Activated CD8-positive, alpha-beta memory T cell treated with anti-CD3 and anti-CD28 coated beads, Interleukin-2, amount 50 U/mL, for 4 hours (primary cell): ENCODE data around the gene THBD.
"Not testable (repeated sequence)": the region's sequence is repeated elsewhere in the genome, so short reads cannot be mapped to it uniquely, and the experiment has no call there.

Experiments
- DNase-seq: peaks from one replicate; pipeline ENCODE4 v3.0.0-alpha.2; 2020

Gene THBD

DNA sequence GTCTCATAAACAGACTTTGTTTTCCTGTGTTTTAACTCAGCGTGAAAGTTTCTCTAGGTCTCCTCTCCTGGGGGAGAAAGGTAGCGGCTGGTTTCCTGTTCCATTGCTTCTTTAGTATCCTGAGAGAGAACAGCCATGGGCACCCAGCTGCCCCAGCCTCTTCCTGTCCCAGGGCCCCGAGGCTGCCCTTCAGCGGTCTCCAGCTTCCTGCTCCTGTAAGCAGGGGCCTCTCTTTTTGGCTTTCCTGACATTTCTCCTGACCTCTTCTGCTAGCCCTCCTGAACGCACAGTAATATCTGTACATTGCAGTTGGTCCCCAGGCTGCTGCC lies 16.8 kb downstream of the THBD start:
- DNase-seq = no peak

DNA sequence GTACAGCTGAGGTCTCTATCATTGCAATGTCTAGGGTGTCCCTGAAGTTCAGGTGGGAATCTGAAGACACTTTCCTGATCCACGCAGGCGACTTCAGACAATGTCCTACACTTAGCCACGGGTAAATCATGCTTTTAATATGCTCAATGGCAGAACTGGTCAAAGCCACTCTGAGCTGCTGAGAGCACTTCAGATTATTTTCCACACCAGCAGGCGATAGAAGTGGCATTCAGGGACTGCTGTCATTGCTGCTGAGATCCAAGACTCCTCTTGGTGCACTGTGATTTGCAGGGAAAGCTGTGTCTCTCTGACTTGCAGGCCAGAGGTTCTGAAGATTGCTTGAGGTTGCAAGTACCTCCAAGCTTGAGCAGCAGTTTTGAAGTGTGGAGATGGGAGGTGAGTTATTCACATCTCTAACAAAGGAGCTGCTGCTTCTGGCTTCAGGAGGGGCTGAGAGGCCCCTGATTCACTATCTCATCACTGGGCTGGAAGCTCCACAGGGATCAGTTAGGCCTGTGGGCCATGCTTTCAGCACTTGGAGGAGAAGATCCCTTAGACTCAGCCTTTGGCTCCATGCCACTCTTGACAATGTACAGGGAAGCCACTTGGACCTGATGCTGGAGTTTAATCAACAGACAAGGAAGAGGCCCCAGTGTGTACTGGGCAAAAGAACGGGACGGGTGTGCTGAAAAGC lies 17.3 kb downstream of the THBD start:
- DNase-seq = no peak

DNA sequence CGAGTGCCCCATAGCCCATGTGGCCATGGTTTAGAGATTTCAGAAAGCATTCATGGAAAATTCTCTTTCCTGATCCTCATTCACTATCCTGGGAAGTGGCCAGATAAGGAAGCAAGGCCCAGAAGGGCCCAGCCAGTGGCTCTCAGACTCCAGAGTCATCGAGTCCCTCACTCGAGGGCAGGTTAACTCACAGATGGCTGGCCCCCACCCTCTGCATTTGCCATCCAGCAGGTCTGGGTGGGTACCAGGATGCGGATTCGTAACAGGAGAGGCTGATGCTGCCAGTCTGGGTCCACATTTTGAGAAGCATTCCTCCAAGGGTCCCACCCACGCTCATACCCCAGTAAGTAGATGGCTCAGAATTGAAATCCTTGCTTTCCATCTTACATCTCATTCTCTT lies 18.1 kb downstream of the THBD start:
- no peak for DNase-seq

DNA sequence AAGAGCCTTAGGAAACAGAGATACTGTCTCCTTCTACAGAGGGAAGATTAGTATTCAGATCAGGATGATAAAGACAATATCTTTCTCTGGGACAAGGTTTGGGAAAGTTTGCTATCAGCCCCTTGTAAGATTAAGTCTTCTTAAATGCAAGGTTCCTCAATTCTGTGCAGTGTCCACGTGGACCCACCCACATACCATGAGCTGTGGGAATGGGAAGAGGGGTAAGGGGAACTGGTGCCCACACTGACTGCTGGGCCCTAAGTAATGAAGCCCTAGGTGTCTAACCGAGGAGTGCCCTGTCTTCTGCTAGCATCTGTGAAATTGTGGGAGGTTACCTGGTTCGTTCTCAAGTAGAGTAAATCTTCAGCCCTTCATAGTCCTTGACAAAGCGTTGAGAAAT lies 20.1 kb downstream of the THBD start:
- no peak for DNase-seq

DNA sequence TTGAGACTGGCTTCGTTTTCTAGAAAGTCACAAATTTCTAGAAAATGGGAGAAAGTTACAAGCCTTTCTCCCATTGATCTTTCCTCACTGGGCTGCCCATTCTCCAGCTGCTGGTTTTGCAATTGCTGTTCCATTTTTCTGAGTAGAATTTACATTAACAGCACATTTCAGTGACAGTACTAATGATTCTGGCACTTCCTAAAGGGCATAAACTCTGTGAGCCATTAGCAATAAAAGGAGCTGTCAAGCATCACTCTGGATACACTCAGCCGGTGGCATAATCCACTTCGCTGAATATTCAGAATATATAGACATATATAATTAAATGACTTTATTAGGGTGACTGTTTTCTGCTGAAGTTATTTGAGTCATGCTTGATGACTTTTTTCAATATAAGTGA lies 21.1 kb downstream of the THBD start:
- DNase-seq = no peak

DNA sequence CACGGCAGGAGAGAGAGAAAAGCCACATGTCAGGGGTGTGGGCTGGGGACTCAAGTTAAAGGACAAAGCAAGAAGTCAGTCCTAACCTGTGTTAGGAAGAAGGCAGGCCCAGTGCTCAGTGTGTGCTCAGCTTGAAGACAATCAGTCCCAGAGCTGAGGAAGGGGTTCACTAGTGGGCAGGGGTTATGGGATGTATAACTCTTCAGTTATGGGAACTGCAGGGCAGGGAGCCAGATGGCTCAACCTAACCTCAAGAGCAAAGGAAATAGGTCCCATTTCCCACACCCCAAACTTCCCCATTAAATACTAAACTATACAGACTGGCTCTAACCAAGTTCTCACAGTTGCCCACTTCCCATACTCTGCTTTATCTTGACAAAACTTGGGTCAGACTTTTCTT lies 21.8 kb downstream of the THBD start:
- no peak for DNase-seq

DNA sequence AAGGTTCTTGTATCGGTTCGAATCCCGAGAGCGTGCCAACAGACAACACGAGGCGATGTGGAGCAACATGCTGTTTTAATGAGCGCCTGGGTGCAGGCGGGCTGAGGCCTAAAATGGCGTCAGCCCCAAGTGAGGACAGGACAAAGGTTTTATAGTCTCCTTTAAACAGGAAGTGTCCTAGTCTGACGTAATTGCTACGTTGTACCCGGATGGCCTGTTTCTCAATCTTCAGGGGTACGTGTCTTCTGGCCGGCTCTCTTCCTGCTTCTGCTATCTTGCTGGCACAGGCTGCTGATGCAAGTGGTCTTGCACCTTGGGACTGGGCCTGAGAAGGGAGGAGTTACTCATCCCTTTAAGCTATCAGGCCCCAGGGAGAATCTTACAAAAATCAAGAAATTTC lies 24.0 kb downstream of the THBD start:
- DNase-seq = not testable (repeated sequence)

DNA sequence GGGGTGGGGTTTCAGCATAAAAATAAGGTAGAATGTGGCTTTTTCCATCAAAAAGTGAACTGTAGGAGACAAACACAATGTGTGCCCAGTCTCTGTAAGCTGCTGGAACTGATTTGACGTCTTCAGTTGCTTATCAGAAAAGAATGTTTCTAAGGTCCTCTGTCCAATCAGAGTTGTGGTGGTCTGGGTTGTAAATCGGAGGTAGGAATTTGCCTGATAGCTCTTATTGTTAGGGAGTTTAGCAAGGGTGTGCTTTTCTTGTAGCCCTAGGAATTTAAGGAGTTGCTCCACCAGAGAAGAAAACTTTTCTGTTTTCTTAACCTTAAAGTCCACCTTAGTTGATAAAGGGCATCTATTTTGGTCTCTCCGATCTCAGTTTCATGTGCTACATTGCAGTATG lies 24.8 kb downstream of the THBD start:
- no peak for DNase-seq

DNA sequence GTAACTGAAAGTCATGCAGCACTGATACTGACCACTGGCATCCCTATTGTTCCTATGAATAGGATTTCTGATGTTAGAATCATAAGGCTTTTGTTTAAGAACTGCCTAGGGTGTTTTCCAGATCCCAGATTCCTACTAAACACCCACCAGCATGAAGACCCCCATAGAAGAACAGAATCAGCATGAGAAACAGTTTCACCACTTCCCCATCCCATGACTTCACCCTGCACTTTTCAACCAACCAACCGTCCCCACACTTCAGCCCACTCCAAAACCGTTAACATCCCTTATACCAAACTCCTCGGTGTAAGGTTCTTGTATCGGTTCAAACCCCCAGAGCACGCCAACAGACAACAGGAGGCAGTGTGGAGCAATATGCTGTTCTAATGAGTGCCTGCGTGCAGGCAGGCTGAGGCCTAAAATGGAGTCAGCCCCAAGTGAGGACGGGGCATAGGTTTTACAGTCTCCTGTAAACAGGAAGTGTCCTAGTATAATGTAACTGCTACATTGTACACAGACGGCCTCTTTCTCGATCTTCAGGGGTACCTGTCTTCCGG lies 25.8 kb downstream of the THBD start:
- DNase-seq = no peak

DNA sequence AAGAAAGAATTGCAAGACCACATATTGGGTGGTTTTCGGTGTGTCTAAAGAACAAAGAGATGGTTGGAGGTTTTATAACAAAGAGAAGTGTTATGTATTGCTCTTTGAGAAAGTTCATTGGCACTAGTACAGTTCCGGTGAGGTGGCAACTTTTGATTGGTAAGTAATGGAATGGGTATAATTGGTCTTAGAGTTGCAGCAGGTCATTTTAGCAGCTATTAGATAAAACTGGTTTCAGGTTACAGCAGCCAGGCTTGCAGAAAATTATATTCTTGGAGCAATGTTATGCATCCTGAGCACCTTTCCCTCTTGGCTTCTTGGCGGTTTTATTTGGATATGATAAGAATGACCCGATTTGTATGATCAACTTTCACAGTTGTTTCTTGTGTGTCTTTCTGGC lies 26.6 kb downstream of the THBD start:
- DNase-seq = no peak

DNA sequence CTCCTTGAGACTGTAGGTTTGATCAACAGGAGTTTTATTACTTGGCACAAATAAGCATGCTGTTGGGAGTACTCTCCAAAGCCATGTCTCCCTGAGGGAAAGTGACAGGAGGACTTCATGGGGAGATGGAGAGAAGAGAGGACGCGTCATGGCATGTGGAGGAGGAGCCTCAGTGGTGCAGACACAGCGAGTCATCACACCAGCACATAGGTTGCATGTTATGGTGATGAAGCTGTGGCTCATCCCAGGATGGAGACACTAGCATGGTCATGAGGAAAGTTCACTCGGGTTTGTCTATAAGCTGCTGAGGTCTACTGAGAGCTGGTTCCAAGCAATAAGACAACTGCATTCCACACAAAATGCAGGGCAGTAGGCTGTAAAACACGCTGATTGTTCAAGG lies 27.5 kb downstream of the THBD start:
- DNase-seq = no peak

DNA sequence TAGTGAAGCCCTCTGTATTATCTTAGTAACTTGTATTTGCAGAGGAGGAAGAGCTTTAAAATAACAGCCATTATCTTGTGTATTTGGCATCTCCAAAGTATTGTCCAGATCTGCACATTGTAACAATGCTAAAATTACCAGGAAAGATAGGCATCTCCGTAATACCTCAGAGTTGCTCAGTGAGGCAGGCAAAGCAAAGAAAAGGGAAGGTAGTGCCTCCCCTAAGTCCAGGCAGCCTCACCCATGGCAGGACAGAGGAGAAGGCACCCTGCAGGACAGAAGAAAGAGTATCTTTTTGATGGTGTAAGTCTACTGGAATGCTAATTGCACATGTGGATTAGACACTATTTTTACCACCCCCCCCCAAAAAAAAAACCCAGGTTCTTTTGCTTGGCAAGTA lies 27.9 kb downstream of the THBD start:
- DNase-seq = no peak

DNA sequence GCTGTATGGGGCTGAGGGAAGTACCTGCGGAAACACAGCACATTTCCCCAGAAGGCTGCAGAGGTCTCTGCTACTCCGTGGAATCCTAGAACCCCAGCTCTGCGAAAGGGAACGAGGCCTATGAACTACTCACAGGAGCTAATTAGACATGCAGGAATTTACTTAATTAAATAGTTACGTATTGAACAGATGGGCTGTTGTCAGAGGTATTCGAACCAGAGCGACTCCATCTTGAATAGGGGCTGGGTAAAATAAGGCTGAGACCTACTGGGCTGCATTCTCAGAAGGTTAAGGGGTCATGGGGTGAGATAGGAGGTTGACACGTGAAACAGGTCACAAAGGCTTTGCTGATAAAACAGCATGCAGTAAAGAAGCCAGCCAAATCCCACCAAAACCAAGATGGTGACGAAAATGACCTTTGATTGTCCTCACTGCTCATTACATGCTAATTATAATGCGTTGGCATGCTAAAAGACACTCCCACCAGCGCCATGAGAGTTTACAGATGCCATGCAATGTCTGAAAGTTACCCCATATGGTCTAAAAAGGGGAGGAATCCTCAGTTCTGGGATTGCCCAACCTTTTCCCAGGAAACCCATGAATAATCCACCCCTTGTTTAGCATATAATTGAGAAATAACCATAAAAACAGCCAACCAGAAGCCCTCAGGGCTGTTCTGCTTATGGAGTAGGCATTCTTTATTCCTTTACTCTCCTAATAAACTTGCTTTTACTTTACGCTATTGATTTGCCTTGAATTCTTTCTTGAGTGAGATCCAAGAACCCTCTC lies 29.0 kb downstream of the THBD start:
- no peak for DNase-seq

DNA sequence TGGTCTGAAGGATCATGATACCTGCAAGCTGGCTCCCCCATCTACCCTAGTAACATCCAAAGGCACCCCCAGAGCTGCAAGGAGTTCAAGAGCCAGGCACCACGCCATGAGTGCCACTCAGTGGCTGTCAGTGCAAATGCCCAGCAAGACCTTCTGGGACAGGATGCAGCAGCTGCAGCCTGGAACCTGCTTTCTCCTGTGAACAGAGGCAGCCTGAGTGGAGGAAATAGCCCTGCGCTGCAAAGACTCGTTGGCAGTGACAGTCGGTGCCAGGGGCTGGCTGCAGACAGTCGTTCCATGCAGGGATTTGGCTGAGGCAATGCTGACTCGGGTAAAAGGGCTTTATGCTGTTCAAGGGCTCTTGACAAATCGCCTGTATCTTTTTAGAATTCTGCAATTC lies 30.1 kb downstream of the THBD start:
- DNase-seq = no peak

DNA sequence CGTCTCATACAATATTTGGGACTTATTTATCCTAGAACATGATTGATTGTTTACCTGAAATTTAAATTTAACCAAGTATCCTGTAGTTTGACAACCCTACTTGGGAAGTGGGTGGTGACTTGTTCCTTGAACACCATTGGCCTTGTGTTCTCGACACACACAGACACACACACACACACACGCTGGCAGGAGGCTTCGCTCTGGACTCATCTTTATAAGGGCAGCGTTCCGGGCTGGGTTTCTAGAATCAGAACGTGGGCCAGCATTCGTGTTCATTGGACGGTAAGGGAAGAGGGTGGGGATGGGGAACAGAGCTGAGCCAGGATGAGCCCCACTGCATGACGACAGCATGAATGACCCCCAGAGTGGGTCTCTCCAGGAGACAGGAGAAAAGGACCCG lies 30.5 kb downstream of the THBD start:
- no peak for DNase-seq

DNA sequence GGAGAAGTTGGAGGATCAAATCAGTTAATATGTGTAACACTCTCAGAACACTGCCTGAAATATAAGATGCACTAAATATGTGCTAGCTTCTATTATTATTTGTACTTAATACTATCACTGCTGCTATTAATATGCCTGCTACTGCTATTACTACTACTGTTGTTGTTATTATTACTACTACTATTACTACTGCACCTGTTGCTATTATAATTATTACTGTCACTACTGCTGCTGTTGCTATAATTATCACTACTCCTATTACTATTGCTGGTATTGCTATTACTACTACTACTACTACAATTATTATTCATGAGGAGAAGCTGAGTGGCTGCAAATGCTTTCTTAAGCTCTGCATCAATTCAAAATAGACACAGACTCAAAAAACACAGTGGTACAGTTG lies 31.0 kb downstream of the THBD start:
- no peak for DNase-seq

DNA sequence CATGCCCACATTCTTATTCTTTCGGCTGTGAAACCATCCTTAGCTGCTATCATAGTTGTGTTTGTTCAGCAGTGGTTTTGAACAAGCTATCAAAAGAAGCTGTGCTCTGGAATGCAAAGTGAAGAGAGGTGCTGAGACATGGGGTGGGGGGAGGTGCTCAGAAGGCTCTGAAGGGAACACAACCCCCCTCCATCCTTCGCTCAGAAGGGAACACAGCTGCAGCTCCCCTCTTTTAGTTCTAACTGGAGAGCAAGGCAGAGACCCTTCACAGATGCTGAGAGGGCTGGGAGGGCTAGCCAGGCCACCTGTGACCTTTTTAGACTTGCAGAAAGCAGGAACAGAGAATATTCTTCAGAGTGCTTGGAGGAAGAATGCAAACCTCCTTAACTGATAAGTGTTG lies 32.0 kb downstream of the THBD start:
- no peak for DNase-seq

DNA sequence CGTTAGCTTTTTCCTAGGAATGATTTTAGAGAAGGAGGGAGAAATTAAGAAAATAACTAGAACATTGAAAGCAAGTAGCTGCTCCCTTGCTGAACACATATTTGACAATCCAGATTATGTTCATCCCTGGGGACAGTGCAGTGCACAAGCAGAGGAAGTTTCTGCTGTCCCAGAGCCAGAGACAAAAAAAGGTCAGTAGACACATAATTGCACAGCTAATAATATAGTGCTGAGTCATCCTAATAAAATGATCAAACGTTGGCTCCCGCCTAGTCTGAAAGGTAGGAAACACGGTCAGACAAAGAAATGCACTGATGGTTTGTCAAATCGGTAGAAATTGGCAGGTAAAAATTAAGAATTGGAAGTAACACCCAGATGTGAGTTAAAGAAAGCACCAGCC lies 36.0 kb downstream of the THBD start:
- no peak for DNase-seq

DNA sequence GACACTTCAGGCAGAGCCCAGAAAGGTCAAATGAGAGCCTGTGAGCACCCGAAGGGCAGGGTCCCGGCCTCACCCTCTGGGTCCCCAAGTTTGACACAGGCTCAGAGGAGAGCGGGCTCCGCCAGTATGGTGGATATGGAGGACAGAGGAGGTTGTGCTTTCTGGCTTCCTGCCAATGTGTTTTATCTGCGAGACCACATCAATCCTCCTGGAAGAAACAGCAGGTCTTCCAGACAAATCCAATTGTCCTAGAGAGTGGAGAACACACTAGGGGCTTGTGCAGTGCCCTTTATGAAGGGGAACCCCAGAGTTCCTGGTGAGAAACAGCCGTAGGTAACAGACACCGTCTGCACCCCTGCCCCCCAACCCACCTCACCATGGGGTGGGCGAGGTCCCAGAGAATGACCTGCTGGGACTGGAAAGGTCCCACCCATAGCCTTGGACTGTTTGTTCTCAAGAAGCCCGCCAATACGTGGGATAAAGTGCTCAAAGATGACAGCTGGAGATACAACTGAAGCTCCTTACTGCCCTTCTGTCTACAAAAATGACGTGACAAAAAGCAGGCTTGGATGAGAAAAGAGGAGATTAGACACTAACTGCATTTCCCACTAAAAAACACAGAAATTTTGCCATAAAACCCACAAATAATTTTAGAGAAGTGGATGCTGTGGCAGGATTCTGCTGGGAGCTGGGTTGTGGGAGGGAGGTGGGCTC lies 38.3 kb downstream of the THBD start:
- no peak for DNase-seq

DNA sequence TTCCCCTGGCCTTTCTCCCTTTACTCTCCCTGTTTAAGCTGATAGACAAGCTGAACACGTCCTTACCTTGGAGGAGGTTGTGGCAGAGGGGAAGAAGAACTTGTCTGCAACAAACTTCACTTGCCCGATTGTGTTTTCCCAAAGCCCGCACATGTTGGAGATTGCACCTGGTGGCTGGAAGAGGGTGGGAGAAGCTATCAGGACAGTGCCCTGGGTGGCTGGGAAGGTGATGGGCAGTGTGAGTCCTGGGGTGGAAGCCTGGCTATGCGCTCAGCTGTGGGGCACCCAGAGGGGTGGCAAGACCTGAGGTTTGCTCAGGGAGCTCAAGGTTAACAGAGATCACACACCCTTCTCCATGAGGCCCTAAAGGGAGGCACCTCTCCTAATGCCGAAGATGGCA lies 39.4 kb downstream of the THBD start:
- no peak for DNase-seq

DNA sequence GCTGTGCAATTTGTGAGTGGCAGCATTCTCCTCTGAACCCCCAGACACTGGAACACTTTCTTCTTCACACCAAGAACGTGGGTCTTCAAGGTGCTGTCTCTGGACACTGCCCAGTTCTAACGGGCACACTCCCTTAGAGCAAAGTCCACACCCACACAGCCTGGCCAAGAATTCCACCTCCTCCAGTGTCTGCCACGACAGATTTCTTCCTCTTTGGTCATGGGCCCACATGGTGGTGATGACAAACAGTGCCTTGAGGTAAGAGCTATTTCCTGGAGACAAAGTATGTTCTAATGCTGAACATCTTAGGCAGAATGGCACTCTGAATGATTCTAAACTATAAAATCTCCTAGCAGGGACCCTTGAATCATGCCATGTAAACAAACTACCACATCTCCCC lies 39.8 kb downstream of the THBD start:
- DNase-seq = no peak

DNA sequence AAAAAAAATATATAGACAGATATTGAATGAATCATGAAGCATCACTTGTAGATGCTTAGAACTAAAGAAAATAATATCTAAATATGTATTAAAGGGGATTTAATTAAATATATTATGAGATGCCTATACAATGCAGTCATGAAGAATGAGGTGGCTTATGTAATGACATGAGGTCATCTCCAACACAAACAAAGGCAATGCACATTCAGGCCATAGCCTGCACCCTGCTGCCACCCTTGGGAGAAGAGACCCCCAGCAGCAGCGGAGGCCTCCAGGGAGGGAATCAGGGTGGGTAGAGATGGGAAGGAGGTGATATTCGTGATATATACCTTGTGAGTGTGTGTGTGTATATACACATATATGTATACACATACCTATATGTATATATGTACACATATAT lies 40.8 kb downstream of the THBD start:
- DNase-seq = no peak

DNA sequence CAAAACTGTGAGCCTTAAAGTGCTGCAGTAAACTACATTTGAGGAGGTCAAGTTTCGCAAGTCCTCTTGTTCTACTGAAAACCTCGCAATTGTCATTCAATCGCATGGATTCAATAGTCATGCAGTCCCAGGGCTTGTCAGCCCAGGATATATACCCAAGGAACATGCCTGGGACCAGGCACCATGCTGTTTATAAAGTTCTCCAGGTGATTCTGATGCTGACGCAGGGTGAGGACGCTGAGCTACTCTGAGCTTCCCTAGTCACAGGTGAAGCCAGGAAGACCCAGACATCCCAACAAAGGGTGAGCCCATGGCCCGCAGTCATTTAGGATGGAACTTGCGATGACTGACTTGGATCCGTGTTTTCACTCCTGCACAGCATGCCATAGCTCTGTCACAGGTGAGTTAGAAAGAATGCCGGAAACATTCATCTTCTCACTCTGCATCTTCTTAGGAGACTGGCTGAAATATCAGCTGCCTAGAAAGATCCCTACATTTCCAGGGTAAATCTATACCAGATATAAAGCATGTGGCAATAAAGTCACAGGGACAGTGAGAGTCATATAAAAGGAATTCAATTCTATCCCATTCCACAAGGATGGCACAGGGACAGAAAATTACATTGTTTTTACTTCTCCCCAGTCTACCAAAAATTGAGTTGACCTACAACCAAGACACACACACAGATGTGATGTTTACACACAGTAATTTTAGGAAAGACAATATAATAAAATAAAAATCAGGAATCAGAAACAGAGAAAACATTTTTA lies 41.4 kb downstream of the THBD start:
- DNase-seq = no peak
